Ramos (cell line): Measurements from ENCODE around the gene LAMA3.
"Not testable (repeated sequence)": the region's sequence is repeated elsewhere in the genome, so short reads cannot be mapped to it uniquely, and the experiment has no call there.

Experiments
- in situ Hi-C: fragments of 300-500 bp; cut with MboI; formaldehyde crosslinking; loops from one replicate; pipeline ENCODE4 v1.14.3; 2022; ENCODE audit warnings: low sequenced_read_pairs; ENCODE audit not compliant: unreplicated experiment

The LAMA3 gene

DNA sequence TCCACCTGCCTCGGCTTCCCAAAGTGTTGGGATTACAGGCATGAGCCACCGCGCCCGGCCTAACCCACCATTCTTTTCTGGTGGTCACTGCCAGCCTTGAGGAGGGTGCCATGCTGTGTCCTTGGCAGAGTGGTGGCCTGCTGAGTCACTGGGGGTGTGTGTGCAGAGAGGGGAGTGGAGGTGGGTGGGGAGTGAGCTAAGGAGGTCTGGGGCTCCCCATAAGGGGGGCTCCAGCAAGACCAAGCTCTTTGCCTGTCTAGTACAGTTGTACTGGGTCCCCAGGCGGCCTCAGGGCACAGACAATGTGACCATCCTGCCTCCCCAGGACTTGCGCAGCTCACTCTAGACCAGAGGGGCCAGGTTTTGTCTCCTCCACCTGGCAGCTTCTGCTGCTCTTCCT is 36.1 kb downstream of the LAMA3 start:
- in situ Hi-C loops, result no loop called here

DNA sequence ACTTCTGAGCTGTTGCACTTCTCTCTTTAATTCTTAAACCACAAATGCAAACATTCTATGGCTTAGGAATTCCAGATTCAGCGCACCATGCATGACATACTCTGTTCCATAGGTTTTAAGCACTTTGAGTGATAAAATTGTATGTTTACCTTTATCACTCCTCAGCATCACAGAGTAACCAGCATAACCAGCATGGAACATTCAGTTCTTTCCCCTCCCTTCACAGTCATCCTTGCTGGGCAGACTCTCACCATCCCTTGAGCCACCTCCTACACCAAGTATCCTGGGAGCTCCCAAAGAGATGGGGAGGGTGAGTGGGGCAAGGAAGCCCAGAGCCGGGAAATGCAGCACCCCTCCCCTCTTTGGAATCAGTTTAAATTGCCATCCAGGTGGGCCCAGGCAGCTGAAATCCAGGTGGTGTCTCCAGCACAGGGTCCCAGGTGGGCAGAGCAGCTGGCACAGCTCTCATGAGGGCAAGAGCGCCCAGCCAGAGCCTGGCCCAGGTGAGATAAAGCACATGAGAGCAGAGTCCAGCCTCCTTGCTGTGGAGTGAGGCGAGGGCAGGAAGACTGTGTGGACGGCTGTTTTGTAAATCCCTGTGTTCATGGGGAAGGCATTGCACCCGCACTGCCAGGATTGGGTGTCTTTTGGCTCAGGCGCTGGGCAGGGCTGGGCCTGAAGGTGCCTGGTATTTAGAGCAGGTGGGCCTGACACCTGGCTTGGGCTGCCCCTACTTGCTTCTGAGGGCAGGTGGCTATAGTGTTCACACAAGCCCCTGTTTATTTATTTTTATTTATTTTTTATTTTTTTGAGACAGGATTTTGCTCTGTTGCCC is 36.8 kb downstream of the LAMA3 start:
- in situ Hi-C loops, result no loop called here

DNA sequence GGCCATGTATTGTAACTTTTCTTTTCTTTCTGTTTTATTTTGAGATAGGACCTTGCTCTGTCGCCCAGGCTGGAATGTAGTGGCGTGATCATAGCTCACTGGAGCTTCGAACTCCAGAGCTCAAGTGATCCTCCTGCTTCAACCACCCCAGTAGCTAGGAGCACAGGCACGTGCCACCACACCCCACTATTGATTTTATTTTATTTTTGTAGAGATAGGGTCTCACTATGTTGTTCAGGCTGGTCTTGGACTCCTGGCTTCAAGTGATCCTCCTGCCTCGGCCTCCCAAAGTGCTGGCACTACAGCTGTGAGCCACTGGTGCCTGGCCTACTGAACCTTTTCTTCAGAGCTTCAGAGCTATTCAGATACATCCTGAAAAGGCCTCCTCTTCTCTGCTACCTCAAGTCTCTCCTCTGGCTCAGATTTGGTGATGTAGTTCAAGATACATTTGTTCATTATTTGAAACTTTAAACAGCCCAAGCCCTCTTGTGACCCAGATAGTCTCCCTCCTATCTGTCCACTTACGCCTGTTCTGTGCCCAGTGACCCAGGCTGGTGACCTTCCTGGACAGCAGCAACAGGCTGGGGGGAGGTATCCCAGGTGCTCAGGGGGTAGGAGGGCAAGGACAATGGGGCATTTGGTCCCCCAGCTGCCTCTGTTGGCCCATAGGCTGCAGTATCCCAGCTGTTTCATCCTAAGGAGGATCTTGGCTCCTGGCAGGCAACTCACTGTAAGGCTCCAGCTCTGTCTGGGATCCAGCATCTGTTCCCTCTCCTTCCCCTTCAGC is 38.6 kb downstream of the LAMA3 start:
- in situ Hi-C loops, result no loop called here

DNA sequence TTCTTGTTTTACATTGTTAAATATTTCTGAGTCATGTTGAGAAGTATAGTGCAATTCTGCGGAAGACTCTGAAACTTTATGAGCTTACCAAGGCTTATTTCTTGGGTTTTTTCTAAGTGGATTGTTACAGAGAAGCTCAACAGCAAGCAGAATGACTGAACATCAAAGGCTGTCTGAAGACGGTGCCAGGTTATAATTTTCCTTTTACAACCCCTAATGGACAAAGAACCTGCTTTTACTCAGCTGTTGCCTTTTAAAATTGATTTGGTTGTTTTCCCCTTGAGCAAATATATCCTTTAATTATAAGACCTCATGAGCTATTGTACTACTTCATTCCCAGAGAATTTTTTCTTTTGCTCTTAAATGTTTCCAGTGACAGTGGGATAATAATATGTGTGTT is 41.6 kb downstream of the LAMA3 start:
- in situ Hi-C loops, result no loop called here

DNA sequence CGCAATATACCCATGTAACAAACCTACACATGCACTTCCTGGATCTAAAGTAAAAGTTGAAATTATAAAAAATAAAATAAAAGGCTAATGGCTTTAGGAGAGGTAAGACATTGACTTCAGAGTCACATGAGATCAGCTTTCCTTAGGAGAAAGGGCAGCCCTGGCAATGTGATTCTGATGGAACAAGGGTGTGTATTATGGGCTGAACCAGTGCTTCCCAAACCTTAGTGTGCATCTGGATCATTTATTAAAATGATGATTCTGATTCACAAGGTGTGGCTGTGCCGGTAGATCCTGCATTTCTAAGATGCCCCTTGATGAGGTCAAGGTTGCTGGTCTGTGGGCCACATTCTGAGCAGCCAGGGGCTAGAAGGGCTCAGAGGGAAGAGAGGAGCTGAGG is 42.6 kb downstream of the LAMA3 start:
- in situ Hi-C loops, result no loop called here

DNA sequence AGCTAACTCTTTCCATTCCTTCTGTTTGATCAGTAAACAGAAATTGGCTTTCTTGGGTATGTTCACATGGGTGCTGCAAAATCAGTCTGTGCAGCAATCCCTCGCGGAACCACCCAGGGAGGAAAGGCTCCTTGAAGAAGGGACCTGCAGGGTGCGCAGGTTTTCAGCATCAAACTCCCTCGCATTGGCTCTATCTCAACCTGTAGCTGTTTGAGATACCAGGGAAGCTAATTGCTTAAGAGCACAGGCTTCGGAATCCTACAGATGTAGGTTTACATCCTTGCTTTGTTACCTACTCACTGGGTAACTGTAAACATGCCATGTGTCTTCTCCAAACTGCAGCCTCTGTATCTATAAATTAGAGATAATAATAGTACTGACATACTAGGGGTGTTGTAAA is 43.2 kb downstream of the LAMA3 start:
- in situ Hi-C loops, result no loop called here

DNA sequence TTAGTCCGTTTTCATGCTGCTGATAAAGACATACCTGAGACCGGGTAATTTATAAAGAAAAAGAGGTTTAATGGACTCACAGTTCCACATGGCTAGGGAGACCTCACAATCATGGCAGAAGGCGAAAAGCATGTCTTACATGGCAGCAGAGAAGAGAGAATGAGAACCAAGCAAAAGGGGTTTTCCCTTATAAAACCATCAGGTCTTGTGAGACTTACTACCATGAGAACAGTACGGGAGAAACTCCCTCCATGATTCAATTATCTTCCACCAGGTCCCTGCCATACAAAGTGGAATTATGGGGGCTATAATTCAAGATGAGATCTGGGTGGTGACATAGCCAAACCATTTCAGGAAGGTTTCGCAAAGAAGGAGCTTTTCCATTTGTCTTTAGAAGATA is 44.0 kb downstream of the LAMA3 start:
- in situ Hi-C loops, result not testable (repeated sequence)

DNA sequence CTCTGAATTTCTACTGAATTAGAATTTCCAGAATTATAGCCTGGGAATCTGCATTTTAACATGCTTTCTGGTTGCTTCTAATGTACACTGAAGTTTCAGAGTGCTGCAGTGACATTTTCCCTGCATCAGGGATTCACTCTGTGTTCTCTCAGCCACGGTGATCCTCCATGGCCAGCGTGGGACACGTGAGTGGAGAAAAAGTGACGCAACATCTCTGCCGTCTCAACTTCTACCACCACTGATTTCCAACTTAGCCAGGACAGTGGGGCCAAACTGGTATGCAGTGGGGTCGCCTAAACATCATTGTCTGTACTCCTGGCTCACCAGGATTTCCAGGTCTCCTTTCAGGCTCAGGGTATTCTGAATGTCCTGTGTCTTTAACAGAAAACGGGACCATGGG is 44.6 kb downstream of the LAMA3 start:
- in situ Hi-C loops, result no loop called here

DNA sequence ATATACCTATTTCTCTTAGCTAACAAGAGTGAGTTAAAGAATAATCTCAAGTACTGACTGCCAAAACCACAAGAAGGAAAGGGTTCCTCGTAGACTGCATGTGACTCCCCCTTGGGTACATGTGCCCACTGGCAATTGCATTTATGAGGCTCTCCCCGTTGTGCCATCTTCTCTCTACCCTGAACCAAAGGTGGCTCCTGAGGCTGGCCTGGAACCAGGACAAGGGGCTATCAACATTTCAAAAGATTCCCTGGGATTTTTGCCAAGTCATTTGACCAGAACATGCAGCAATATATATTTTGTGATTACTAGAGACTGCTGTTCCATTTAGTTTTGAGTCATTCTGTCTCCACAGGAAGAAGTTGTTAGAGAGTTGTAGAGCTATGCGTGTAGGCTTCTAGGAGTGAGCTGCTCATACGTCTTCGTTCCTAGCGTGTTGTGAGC is 45.8 kb downstream of the LAMA3 start:
- in situ Hi-C loops, result no loop called here

DNA sequence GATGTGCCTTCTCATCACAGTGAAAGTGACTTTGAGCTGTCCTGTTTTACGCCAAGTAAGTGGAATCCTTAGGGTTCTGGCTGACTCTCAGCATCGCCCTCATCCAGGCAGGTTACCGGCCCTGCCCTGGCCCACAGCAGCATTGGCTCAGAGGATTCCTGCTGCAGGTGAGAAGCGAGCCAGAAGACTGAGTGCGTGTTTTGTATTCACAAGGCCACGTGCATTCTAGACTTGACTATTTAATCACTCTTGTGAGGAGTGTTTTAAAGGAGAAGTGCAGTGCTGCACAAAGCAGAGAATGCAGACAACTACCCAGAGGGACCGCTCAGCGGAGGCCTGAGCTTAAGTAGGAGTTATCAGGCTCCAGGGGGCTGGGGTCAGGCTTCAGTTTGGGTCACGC is 48.3 kb downstream of the LAMA3 start:
- in situ Hi-C loops, result no loop called here

DNA sequence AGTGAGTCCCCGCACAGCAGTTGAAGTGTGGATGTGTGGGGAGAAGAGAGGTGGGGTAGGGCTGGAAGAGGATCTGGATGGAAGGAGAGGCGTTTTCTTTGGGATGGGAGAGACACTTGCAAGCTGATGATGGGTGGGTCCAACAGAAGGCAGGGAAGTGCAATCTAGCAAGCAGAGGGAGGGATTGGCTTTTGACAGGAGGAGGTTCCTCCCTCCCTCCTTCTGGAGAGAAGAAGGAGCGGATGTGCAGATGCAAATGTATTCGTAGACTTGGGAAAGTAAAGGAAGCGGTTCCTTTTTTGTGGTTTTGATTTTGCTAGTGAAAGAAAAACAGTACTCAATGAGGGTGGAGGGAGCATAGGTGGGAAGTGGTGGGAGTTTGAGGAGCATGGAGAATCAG is 48.9 kb downstream of the LAMA3 start:
- in situ Hi-C loops, result no loop called here

DNA sequence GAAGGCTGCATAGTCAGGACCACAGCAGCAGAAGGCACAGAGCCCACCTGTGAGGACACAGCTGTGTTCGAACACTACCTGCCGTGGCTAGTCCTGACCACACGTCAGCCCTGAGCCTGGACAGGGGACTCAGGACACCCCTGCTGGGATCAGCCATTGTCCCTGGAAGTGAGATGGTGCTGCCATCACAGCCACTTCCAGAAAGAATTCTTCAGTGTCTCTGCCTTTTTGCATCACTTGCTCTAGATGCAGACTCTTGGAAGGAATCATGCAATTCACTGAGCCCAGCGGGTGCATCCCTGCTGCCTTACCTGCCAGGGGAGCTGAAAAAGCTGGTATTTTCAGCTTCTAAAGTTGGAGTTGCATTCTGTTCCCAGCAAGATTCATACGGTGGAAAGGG is 49.3 kb downstream of the LAMA3 start:
- in situ Hi-C loops, result no loop called here

DNA sequence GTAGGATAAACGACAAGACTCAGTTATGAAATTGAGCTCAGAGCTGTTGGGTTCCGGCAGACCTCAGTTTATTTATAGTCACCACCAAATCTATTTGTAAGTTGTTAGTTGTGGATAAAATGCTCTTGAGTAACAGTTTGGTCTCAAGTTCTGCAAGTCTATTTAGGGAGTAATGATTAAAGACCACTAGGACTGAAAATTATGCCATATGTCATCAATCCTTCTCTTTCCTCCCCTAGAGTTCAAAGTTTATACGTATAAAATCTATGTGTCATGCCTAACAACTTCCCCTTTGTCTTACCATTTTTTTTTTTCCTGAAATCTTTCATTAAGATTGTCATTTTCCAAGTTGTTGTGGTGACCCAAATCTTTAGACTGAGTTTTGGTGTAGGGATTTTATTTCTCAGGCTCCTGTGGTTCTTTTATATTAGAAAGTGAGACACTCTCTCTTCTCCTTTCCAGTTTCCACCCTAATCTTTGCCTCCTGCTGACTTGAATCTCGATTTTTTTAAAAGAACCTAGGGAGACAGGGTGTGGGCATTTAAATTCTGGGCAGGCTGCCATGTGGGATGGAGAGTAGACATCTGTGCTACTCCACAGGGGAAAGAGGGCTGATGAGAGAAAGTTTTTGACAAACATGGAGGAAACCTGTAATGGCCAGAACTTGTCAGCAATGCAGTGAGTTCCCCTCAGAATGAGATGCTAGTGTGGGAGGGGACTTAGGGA is 51.0 kb downstream of the LAMA3 start:
- in situ Hi-C loops, result no loop called here

DNA sequence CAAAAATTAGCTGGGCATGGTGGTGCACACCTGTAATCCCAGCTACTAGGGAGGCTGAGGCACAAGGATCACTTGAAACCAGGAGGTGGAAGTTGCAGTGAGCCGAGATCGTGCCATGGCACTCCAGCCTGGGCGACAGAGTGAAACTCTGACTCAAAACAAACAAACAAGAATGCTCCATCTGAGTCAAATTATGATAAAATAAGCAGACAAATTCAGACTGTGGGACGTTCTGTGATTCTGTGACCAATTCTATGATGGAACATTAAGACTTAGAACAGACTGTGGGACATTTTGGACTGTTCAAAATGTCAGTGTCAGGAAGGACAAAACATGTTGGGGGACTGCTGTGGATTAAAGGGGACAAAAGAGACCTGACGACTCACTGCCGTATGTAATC is 52.7 kb downstream of the LAMA3 start:
- in situ Hi-C loops, result not testable (repeated sequence)

DNA sequence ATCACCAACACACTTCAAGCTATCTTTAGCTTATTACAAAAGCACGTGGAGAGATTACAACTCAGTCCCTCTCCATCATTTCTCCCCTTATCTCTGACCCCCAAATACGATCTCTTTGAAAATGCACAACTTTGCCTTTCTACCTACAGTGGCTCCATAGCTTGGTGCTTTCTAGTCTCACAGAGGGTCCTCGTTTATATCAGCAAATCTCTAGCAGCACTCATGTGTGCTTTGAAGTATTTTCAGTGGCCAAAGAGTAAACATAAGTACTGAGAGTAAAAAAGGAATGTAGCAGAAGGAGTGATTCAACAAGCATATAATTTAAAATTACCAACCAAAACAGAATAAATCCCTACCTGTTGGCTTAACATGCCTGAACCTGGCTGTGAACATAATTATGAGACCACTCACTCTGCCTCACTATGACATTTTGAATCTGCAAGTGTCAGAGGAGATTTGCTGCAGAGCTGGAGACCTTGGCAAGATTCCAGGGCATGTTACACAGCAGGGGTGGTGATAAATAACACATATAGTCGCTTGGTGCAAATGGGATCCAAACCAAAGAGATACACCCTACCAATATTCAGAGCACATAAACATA is 54.6 kb downstream of the LAMA3 start:
- in situ Hi-C loops, result no loop called here

DNA sequence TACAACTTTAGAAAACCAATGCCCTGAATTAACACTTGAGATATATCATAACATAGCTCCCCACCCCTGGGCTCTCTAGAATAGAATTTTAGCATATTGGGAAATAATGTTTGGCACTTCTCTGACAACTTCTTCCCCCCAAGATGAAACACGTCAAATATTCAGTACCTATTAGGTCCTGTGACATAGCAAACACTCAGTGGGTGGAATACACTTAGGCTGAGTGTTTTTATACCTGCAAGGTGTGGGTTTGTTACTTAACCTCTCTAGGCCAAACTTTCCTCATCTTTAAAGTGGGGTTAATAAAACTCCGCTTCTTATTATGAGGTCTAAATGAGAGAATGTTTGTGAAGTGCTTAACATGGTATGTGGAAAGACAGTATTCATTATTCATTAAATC is 56.1 kb downstream of the LAMA3 start:
- in situ Hi-C loops, result no loop called here

DNA sequence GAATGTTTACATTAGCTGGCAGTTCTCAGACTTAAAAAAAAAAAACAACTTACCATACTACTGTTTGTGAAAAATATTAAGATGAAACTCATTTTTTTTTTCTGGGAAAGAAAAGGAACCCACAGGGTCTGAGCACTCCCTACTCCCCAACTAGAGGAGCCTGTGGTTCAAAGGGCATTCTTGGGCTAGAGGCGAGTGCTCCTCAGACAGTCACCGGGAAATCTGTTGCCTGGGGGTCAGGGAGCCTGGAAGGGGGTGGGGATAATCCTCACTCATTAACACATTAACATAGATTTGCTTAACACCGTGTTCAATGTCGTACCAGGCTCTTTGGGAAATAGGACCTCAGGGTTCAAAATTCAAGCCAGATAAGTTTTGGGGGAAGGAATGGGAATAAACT is 57.6 kb downstream of the LAMA3 start:
- in situ Hi-C loops, result no loop called here

DNA sequence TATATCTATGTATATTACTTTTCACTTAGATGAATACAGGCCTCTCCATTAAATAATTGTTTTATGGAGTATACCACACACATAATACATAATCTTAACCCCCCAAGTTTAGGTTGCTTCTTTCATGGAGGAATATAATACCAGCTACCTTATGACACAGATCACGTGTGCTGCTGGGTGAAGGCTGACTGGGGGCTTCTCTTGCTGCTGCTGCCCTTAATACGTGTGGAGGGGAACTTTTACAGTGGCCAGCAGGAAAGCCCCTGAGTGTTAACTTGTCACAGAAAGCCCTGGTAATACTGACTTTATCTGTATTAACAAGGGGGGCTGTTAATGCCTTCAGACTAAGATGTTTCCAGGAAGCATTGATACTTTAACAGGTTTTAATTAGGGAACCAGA is 63.1 kb downstream of the LAMA3 start:
- in situ Hi-C loops, result no loop called here

DNA sequence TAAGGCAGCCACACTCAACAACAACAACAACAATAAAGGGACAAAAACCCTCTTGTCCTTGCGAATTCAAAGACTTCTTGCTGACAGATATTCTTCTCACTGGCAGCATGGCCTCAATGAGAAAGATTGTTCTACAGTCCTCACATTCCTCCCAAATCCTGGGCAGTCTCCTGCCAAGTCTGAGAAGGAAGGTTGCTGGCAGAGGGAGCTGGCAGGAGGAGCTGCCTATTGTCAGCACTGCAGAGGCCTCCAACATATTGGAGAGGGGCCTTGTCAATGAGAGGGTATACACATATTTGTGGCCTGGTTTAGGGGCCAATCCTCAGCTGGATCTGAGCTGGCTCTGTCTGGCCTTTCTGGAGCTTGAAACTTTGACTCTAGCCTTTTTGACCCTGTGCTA is 63.5 kb downstream of the LAMA3 start:
- in situ Hi-C loops, result no loop called here

DNA sequence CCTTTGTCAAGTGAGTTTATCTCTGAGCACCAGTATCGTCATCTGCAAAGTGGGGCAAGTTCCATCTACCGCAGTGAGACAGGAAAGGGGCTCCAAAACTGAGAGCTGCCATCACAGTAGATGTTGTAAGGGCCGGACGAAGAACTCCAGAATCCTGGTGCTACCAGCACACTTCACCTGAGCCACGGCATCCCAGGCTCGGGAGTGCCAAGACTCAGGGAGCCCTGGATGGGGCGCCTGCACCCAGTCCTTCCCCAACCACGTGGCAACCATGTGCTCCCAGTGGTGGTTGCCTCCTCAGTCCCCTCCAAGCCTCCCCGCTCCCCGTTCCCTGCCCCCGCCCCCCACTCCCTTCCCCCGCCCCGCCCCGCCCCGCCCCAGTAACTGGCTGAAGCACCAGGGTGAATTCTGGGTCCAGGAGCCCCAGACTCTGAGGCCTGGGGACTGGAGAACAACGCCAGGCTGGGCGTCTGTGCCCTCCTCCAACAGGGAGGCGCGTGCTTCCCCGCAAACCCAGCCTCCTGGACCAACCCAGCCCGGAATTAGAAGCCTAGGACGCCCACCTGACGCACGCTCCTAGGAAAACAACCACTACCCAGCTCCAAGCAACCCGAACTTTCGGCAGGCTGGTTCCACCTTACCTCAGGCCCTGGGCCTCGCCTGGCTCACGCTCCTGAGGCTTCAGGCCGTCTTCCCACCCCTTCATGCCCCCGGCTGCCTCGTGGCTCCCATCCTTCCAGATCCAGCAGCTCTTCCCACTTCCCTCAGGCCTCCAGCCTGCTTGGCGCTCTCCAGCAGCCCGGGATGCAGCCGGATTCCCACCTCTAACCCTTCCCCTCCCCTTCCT is 67.6 kb downstream of the LAMA3 start:
- in situ Hi-C loops, result no loop called here
